Vagina (tissue), 2 donors: ENCODE data around the gene ZNF219.

Source experiments
- CTCF ChIP-seq, 3 experiments: fragments of 450-650 bp in 2 of 3; fragments of 200-600 bp in 1 of 3; sonication (generic) in 1 of 3; IDR thresholded peaks; one replicate each; pipeline ENCODE4 v1.5.1; 2017 to 2019; ENCODE audit warnings: antibody characterized with exemption in 3 of 3, mild to moderate bottlenecking in 2 of 3, moderate library complexity in 2 of 3
- POLR2AphosphoS5 ChIP-seq, 2 donors: sonication (generic); formaldehyde crosslinking; IDR thresholded peaks; one replicate each; pipeline ENCODE4 v1.9.0; 2017; ENCODE audit warnings: antibody characterized with exemption in 2 of 2, mild to moderate bottlenecking in 2 of 2, low read depth in 1 of 2; ENCODE audit not compliant: insufficient read depth in 1 of 2

- TF ChIP-seq CTCF (IDR thresholded peaks at IDR 0.05): peak; percentile 18 to 86 (median 47)
- TF ChIP-seq POLR2AphosphoS5 (IDR thresholded peaks at IDR 0.05; ENCODE audit: insufficient read depth in 1 of 2, low read depth in 1 of 2): peak; percentile 94 to 99
Measured at GRCh38 chr14:21103710-21104447, 5.4 kb upstream of the ZNF219 start.
